Calu3 (cell line): ENCODE data around the gene TMEM30B. TPM values are rescaled to one million over a fixed set of nuclear protein-coding genes. Genes with fewer than 3 reads are reported as not detected.
"Not testable (repeated sequence)": the region's sequence is repeated elsewhere in the genome, so short reads cannot be mapped to it uniquely, and the experiment has no call there.

ENCODE experiments used
- BruUV-seq: library from RNA; stranded (reverse); fragments of 400-500 nt; replicated peaks from 2 replicates; lab custom pipeline; 2021; lab: Mats Ljungman, UMichigan
- CTCF ChIA-PET: fragments of 300-600 bp; sonication (Branson Sonifier 250); formaldehyde crosslinking; loops from one replicate; lab custom pipeline; 2022; ENCODE audit warnings: antibody characterized with exemption; lab: Charles Lee
- DNase-seq: peaks from one replicate; pipeline ENCODE4 v3.0.0; 2022
- H3K27ac Mint-ChIP-seq: one replicate; pipeline ENCODE4 v1.8.0; 2022; ENCODE audit warnings: mixed read lengths; ENCODE audit not compliant: unreplicated experiment
- H3K27me3 Mint-ChIP-seq: one replicate; pipeline ENCODE4 v1.8.0; 2022; ENCODE audit warnings: mixed read lengths; ENCODE audit not compliant: unreplicated experiment
- H3K36me3 Mint-ChIP-seq: one replicate; pipeline ENCODE4 v1.8.0; 2022; ENCODE audit warnings: mild to moderate bottlenecking, moderate library complexity, mixed read lengths; ENCODE audit not compliant: insufficient read depth, unreplicated experiment
- H3K4me1 Mint-ChIP-seq: one replicate; pipeline ENCODE4 v1.8.0; 2022; ENCODE audit warnings: mild to moderate bottlenecking, low read depth, mixed read lengths; ENCODE audit not compliant: unreplicated experiment
- H3K4me3 Mint-ChIP-seq: one replicate; pipeline ENCODE4 v1.8.0; 2022; ENCODE audit warnings: mild to moderate bottlenecking, low read depth, moderate library complexity, mixed read lengths; ENCODE audit not compliant: unreplicated experiment
- H3K9me3 Mint-ChIP-seq: one replicate; pipeline ENCODE4 v1.8.0; 2022; ENCODE audit warnings: low read depth, mixed read lengths; ENCODE audit not compliant: unreplicated experiment
- intact Hi-C: fragments of 100-400 bp; cut with micrococcal nuclease; formaldehyde crosslinking; loops from one replicate; pipeline ENCODE4 v1.10.0; 2022; ENCODE audit not compliant: unreplicated experiment
- total RNA-seq: library from RNA; stranded (reverse); gene quantifications from 2 replicates; pipeline ENCODE4 v1.2.3, GENCODE V29; 2022
- TF ChIP-seq, protein P1 (sequence below): fragments of 200-600 bp; IDR thresholded peaks from one replicate; pipeline ENCODE4 v1.8.0; 2022; ENCODE audit warnings: antibody characterized with exemption; ENCODE audit not compliant: unreplicated experiment

The TMEM30B gene
- total RNA-seq, 1 experiment from 2014 or later = 55.5 TPM

DNA sequence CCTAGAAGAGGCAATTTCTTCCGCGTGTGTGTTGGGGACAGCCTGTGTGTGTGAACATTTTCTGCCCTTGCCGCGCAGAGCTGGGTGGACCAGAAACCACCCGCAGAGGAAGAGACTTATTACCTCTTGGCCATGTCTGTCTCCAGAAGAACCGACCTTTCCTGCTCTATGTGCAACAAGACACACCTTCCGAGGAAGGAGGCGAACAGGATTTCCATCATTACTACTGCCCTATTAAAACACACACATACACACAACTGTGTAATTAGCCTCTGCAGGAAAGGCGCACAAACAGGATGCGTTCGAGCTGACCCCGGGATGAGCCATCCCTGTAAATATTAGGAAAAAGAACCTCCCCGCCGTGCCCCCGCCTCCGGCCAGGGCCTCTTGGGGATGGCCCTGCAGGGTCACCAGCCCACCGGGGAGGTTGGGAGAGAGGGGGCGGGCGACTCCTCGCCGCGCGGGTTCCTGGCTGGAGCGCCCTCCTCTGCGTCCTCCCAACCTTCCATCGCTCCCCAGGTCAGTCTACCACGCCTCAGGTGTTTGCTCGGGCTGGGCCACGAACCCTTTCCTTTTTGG, 39.8 kb upstream of the TMEM30B start:
- TF ChIP-seq, protein P1, sequence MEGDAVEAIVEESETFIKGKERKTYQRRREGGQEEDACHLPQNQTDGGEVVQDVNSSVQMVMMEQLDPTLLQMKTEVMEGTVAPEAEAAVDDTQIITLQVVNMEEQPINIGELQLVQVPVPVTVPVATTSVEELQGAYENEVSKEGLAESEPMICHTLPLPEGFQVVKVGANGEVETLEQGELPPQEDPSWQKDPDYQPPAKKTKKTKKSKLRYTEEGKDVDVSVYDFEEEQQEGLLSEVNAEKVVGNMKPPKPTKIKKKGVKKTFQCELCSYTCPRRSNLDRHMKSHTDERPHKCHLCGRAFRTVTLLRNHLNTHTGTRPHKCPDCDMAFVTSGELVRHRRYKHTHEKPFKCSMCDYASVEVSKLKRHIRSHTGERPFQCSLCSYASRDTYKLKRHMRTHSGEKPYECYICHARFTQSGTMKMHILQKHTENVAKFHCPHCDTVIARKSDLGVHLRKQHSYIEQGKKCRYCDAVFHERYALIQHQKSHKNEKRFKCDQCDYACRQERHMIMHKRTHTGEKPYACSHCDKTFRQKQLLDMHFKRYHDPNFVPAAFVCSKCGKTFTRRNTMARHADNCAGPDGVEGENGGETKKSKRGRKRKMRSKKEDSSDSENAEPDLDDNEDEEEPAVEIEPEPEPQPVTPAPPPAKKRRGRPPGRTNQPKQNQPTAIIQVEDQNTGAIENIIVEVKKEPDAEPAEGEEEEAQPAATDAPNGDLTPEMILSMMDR = no peak
- intact Hi-C loops = loop anchor here (5.0 to 10.0 kb wide), 2 partner anchors 36 to 114 kb away; no protein-coding TSS in a partner anchor
- no peak for DNase-seq
- BruUV-seq = no TSS peak
- Mint-ChIP-seq H3K4me3 (peak overlapping the region; percentile 87), H3K27ac (no peak overlapping the region), H3K4me1 (peaks cover 10% of the 10 kb centered on the region), H3K9me3 (no peaks in the 10 kb centered on the region), H3K36me3 (peaks cover 22% of the 10 kb centered on the region), H3K27me3 (no peaks in the 10 kb centered on the region)
- CTCF ChIA-PET = interaction anchor here (0.6 to 1.8 kb wide), 4 partner anchors 17 to 51 kb away, joined by 3 to 5 read pairs (median 4); no protein-coding TSS in a partner anchor

DNA sequence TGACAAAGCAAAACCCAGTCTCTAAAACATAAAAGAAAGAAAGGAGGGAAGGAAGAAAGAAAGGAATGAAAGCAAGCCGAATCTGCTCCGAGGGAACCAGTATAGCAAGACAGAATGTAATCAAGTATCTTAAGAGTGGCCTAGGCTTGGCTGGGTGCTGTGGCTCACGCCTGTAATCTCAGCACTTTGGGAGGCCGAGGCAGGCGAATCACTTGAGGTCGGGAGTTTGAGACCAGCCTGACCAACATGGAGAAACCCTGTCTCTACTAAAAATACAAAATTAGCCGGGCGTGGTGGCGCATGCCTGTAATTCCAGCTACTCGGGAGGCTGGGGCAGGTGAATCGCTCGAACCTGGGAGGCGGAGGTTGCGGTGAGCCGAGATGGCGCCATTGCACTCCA, 39.0 kb upstream of the TMEM30B start:
- H3K4me1 Mint-ChIP-seq, CTCF ChIA-PET, DNase-seq, BruUV-seq, H3K4me3 Mint-ChIP-seq, H3K27ac Mint-ChIP-seq, H3K27me3 Mint-ChIP-seq, H3K9me3 Mint-ChIP-seq: not testable (repeated sequence)
- intact Hi-C loops = loop anchor here (5.0 to 10.0 kb wide), 2 partner anchors 37 to 115 kb away; no protein-coding TSS in a partner anchor
- H3K36me3 Mint-ChIP-seq = peaks cover 22% of the 10 kb centered on the region

DNA sequence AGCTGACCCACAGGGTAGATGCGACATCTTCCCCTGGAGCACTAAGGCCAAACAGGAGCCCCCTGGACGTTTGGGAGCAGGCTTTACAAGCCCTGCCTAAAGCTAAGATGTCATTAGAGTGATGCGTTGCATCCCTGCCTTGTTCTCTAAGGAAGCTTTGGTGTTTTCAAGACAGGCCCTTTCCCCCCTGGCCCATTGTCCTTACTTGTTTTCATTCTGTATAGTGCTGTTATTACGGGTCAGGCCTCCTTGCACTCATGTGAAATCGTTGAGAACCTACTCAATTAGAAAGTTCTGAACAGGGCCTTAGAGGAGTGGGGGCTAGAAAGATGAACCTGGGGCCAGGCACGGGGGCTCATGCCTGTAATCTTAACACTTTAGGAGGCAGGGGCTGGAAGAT, 38.6 kb upstream of the TMEM30B start:
- CTCF ChIA-PET = interaction anchor here (1.1 kb wide), 1 partner anchor 119 kb away, joined by 4 read pairs; no protein-coding TSS in a partner anchor
- TF ChIP-seq, protein P1 = no peak
- no peaks in the 10 kb centered on the region for H3K27me3 Mint-ChIP-seq
- peaks cover 22% of the 10 kb centered on the region for H3K36me3 Mint-ChIP-seq
- intact Hi-C loops = loop anchor here (5.0 to 10.0 kb wide), 2 partner anchors 38 to 115 kb away; no protein-coding TSS in a partner anchor
- no peak for DNase-seq
- peaks cover 10% of the 10 kb centered on the region for H3K4me1 Mint-ChIP-seq
- no peak overlapping the region for H3K27ac Mint-ChIP-seq
- TSS peak; percentile 30 for BruUV-seq
- H3K9me3 Mint-ChIP-seq = no peaks in the 10 kb centered on the region
- no peak overlapping the region for H3K4me3 Mint-ChIP-seq

DNA sequence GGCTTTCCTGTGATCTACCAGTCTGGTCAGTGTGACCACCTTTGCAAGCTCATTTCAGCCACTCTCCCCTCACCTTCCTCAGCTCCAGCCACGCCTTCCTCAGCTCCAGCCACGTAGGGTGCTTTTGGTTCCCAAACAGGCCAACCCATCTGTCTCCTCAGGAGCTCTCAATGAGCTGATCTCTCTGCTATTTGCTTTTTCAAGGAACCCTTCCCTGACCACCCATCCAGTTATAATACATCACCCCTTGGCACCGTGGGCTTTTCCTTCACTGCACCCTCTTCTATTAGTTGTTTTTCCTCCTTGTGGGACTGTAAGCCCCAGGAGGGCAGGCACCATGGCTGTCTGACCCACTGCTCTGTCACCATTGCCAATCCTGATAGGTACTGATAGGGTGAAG, 37.9 kb upstream of the TMEM30B start:
- Mint-ChIP-seq H3K4me1 (peaks cover 10% of the 10 kb centered on the region), H3K9me3 (peaks cover 3% of the 10 kb centered on the region), H3K36me3 (peaks cover 22% of the 10 kb centered on the region), H3K4me3 (no peak overlapping the region), H3K27me3 (no peaks in the 10 kb centered on the region), H3K27ac (no peak overlapping the region)
- no peak for DNase-seq
- TF ChIP-seq, protein P1 = no peak
- BruUV-seq = no TSS peak
- intact Hi-C loops = no loop called here
- CTCF ChIA-PET = interaction anchor here (1.1 kb wide), 1 partner anchor 120 kb away, joined by 4 read pairs; no protein-coding TSS in a partner anchor

DNA sequence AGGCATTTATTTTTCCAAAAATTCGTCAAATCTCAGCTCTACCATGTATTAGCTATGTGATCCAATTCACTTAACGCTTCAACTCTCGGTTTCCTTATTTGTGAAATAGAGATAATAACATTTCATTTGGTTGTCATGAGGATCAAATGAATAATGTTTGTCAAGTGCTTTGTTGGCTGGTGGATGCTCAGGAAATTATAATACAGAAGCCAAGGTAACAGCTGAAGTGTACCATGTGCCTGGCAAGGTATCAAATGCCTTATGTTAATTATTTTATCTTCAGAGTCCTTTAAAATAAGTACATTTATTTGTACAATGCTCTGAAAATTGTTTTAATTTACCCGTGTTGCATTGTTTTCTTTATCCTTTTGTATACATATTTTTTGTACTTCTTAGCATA, 34.2 kb upstream of the TMEM30B start:
- no TSS peak for BruUV-seq
- CTCF ChIA-PET = no interaction called here
- H3K27me3 Mint-ChIP-seq = no peaks in the 10 kb centered on the region
- H3K36me3 Mint-ChIP-seq = no peaks in the 10 kb centered on the region
- H3K4me1 Mint-ChIP-seq = no peaks in the 10 kb centered on the region
- no peak for DNase-seq
- TF ChIP-seq, protein P1 = no peak
- H3K27ac Mint-ChIP-seq = no peak overlapping the region
- peaks cover 9% of the 10 kb centered on the region for H3K9me3 Mint-ChIP-seq
- no peak overlapping the region for H3K4me3 Mint-ChIP-seq
- intact Hi-C loops = no loop called here

DNA sequence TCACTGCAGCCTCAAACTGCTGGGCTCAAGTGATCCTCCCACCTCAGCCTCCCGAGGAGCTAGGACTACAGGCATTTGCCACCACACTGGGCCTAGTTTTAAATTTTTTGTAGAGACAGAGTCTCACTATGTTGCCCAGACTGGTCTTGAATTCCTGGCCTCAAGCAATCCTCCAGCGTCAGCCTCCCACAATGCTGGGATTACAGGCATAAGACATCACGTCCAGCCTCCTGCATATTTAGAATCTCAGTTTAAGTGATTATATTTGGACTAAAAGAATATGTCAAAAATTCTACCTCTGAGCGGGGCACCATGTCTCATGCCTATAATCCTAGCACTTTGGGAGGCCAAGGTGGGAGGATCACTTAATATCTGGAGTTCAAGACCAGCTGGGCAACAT, 27.6 kb upstream of the TMEM30B start:
- DNase-seq, BruUV-seq, H3K9me3 Mint-ChIP-seq, H3K4me3 Mint-ChIP-seq, H3K27ac Mint-ChIP-seq, H3K27me3 Mint-ChIP-seq, H3K36me3 Mint-ChIP-seq, intact Hi-C loops, H3K4me1 Mint-ChIP-seq: not testable (repeated sequence)
- CTCF ChIA-PET = interaction anchor here (0.6 kb wide), 1 partner anchor 28 kb away, joined by 4 read pairs; no protein-coding TSS in a partner anchor
